ENCODE results near the gene SLCO2A1.

Gene SLCO2A1

DNA sequence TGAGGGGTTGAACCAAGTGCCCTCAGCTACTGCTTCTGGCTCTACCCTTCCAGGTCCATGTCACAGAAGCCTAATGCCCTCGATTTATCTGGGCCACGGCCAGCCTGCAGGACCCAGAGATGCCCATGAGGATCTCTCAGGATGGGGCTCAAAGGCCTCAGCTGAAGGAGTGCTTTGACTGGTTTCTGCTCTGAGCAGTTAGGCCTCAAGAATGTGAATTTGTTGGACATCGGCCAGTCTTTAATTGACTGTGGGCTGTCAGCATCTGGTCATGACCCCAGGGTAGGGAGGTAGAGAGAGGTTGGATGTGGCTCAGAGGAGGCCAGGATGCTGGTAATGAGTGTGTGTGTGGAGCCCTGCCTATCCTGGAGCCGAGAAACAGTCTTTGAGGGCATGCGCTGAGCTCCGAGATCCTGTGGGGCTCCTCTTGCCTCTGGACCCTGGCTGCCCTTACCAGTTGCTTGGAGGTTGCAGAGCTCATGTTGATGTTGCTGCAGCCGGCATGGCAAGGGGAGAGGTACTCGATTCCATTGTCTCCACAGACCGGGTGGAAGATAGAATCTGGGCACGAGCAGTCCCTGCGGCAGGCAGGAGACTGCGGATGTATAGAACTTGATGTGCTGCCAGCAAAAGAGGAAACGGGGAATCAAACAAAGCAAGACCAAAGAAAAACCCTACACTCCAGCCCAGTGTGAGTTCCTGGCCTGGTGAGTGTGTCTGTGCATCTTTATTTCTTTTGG, 84.9 kb downstream of the SLCO2A1 start:
- Histone ChIP-seq H3K27ac (ENCODE audit: poor library complexity, severe bottlenecking) (peak overlapping the region; percentile 90), H3K27me3 (ENCODE audit: insufficient read depth, poor library complexity, severe bottlenecking) (no peaks in the 10 kb centered on the region), H3K4me1 (ENCODE audit: insufficient read depth, poor library complexity, severe bottlenecking) (peaks cover 33% of the 10 kb centered on the region), H3K36me3 (ENCODE audit: low read depth) (no peaks in the 10 kb centered on the region), H3K4me3 (ENCODE audit: severe bottlenecking) (no peak overlapping the region), H3K9me3 (ENCODE audit: severe bottlenecking) (no peaks in the 10 kb centered on the region)
- peak; percentile 82 for ATAC-seq (ENCODE audit: low read depth)
- DNase-seq (ENCODE audit: low spot score), result peak; percentile 82
- TF ChIP-seq, protein P1, sequence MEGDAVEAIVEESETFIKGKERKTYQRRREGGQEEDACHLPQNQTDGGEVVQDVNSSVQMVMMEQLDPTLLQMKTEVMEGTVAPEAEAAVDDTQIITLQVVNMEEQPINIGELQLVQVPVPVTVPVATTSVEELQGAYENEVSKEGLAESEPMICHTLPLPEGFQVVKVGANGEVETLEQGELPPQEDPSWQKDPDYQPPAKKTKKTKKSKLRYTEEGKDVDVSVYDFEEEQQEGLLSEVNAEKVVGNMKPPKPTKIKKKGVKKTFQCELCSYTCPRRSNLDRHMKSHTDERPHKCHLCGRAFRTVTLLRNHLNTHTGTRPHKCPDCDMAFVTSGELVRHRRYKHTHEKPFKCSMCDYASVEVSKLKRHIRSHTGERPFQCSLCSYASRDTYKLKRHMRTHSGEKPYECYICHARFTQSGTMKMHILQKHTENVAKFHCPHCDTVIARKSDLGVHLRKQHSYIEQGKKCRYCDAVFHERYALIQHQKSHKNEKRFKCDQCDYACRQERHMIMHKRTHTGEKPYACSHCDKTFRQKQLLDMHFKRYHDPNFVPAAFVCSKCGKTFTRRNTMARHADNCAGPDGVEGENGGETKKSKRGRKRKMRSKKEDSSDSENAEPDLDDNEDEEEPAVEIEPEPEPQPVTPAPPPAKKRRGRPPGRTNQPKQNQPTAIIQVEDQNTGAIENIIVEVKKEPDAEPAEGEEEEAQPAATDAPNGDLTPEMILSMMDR (IDR thresholded peaks at IDR 0.05; ENCODE audit: poor library complexity, severe bottlenecking), result no peak

DNA sequence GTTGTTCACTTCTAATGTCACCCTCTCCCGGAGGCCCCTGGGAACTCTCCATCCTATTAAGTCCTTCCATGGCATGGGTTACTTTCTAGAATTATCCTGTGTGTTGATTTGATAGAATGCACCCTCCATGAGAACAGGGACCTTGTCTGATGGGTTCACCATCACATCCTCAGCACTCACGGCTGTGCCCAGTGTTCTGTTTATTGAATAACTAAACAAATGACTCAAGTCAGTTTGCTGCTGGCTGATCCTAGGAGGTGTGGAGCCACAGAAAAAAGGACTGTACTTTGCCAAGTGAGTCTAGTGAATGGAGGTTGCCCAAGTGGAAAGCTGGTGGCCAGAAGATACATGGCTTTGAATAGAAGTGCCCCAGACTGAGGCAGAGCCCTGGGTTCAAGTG, 85.5 kb downstream of the SLCO2A1 start:
- H3K27ac ChIP-seq (ENCODE audit: poor library complexity, severe bottlenecking), result peak overlapping the region; percentile 90

DNA sequence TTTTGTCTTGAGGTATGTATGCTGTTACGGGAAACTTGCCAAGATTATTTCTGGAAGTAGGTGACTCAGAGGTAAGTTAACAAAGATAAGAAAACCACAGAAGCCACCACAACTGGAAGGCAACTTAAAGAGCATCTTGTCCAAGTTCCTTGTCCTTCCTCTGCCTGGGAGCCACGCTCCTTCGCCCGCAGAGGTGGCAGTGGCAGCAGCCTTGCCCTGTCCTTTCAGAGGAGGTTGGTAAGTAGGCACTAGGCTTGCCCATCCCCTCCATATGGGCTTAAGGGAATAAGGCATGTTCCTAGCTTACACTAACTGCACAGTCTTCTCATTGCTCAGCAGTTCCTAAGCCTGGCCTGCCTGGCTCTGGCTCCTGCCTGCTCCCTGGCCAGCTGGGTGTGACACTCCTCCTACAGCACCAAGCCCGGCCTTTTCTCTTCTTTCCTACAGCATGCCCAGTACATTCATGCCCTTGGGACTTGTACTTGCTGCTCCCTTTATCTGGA, 86.0 kb downstream of the SLCO2A1 start:
- no peak for DNase-seq (ENCODE audit: low spot score)

More for the DNA sequence above, 85.5 kb downstream of the SLCO2A1 start:
- peak; percentile 31 for ATAC-seq (ENCODE audit: low read depth)
- Histone ChIP-seq H3K36me3 (ENCODE audit: low read depth) (no peaks in the 10 kb centered on the region), H3K9me3 (ENCODE audit: severe bottlenecking) (no peaks in the 10 kb centered on the region), H3K4me1 (ENCODE audit: insufficient read depth, poor library complexity, severe bottlenecking) (peaks cover 33% of the 10 kb centered on the region), H3K4me3 (ENCODE audit: severe bottlenecking) (no peak overlapping the region), H3K27me3 (ENCODE audit: insufficient read depth, poor library complexity, severe bottlenecking) (no peaks in the 10 kb centered on the region)
- DNase-seq (ENCODE audit: low spot score), result peak; percentile 39
- TF ChIP-seq, protein P1 (IDR thresholded peaks at IDR 0.05; ENCODE audit: poor library complexity, severe bottlenecking), result no peak

DNA sequence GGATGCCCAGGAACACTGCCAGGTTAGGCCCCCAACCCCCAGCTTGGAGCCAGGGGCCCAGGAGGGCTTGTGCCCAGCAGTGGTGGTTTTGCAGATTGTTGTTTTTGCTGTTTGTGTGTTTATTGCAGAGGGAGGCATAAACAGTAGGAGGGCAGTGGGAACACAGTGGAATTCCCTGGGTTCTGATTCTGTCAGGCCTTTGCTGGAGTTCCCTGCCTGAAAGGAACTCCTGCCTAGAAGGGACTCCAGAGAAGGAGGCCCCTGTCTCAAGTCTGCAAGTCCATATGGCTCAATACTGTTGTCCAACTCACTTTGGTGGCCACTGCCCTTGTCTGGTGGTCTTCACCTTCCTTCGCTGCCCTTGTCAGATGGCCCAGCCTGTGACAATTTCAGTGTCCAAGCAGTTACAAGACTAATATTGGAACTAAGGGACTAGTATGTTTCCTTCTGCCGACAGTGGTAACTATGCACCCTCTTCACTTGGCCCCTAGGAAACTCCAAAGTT, 86.6 kb downstream of the SLCO2A1 start:
- H3K36me3 ChIP-seq (ENCODE audit: low read depth), result no peaks in the 10 kb centered on the region
- ATAC-seq (ENCODE audit: low read depth), result no peak
- H3K4me3 ChIP-seq (ENCODE audit: severe bottlenecking), result no peak overlapping the region
- TF ChIP-seq, protein P1 (IDR thresholded peaks at IDR 0.05; ENCODE audit: poor library complexity, severe bottlenecking), result no peak
- H3K27ac ChIP-seq (ENCODE audit: poor library complexity, severe bottlenecking), result peak overlapping the region; percentile 90
- no peaks in the 10 kb centered on the region for H3K9me3 ChIP-seq (ENCODE audit: severe bottlenecking)
- no peaks in the 10 kb centered on the region for H3K27me3 ChIP-seq (ENCODE audit: insufficient read depth, poor library complexity, severe bottlenecking)
- DNase-seq (ENCODE audit: low spot score), result no peak
- H3K4me1 ChIP-seq (ENCODE audit: insufficient read depth, poor library complexity, severe bottlenecking), result peaks cover 33% of the 10 kb centered on the region

More for the DNA sequence above, 86.0 kb downstream of the SLCO2A1 start:
- Histone ChIP-seq H3K27me3 (ENCODE audit: insufficient read depth, poor library complexity, severe bottlenecking) (no peaks in the 10 kb centered on the region), H3K4me3 (ENCODE audit: severe bottlenecking) (no peak overlapping the region), H3K4me1 (ENCODE audit: insufficient read depth, poor library complexity, severe bottlenecking) (peaks cover 33% of the 10 kb centered on the region), H3K36me3 (ENCODE audit: low read depth) (no peaks in the 10 kb centered on the region), H3K9me3 (ENCODE audit: severe bottlenecking) (no peaks in the 10 kb centered on the region), H3K27ac (ENCODE audit: poor library complexity, severe bottlenecking) (peak overlapping the region; percentile 90)
- peak; percentile 72 for ATAC-seq (ENCODE audit: low read depth)
- TF ChIP-seq, protein P1 (IDR thresholded peaks at IDR 0.05; ENCODE audit: poor library complexity, severe bottlenecking), result no peak

DNA sequence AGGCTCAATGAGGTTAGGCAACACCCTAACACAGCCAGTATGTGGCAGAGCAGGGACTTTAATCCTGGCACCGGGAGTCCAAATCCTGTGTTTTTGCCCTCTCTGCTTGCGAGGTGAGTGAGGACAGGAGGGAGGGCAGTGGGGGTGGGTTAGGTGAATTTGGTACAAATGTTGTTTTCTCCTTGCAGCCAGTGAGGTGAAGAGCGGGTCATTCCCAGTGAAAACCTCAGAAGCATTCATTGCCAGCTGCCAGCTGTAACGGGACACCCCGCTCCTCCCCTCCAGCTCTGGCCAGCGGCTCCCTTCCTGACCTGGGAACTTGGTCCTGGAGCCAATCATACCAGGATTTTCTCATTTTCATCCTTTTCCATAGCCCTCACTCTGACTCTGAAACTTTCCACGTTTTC, 88.3 kb downstream of the SLCO2A1 start:
- no peak overlapping the region for H3K4me3 ChIP-seq (ENCODE audit: severe bottlenecking)
- no peak overlapping the region for H3K27ac ChIP-seq (ENCODE audit: poor library complexity, severe bottlenecking)
- DNase-seq (ENCODE audit: low spot score) (no peak), ATAC-seq (ENCODE audit: low read depth) (no peak)
- TF ChIP-seq, protein P1 (IDR thresholded peaks at IDR 0.05; ENCODE audit: poor library complexity, severe bottlenecking), result no peak
- peaks cover 33% of the 10 kb centered on the region for H3K4me1 ChIP-seq (ENCODE audit: insufficient read depth, poor library complexity, severe bottlenecking)
- no peaks in the 10 kb centered on the region for H3K27me3 ChIP-seq (ENCODE audit: insufficient read depth, poor library complexity, severe bottlenecking)
- H3K9me3 ChIP-seq (ENCODE audit: severe bottlenecking), result no peaks in the 10 kb centered on the region
- no peaks in the 10 kb centered on the region for H3K36me3 ChIP-seq (ENCODE audit: low read depth)

All from RWPE2 (cell line).